ENCODE measurements around the gene MTFR1L.

- TF ChIP-seq CTCF (conservative IDR thresholded peaks at IDR 0.05; ENCODE audit: low read length): no peak
- no peak for TF ChIP-seq EZH2phosphoT487 (IDR thresholded peaks at IDR 0.05; ENCODE audit: borderline replicate concordance, low read depth, low read length)
These were observed 12.7 kb downstream of the MTFR1L start for GRCh38 chr1:25832336-25833037.

Measured in OCI-LY7 (cell line).